MM.1S (cell line): Measurements from ENCODE around the gene CLEC2L.

ENCODE experiments used
- CTCF ChIP-seq: fragments of 300-600 bp; sonication (generic); IDR thresholded peaks from 2 replicates; pipeline ENCODE4 v1.5.1; 2016; ENCODE audit warnings: antibody characterized with exemption, low read length, mixed read lengths
- EZH2 ChIP-seq: fragments of 300-600 bp; sonication (generic); optimal IDR thresholded peaks from 2 replicates; pipeline ENCODE3; 2017; ENCODE audit warnings: low read depth, mild to moderate bottlenecking, antibody characterized with exemption, low read length, mixed read lengths

DNA sequence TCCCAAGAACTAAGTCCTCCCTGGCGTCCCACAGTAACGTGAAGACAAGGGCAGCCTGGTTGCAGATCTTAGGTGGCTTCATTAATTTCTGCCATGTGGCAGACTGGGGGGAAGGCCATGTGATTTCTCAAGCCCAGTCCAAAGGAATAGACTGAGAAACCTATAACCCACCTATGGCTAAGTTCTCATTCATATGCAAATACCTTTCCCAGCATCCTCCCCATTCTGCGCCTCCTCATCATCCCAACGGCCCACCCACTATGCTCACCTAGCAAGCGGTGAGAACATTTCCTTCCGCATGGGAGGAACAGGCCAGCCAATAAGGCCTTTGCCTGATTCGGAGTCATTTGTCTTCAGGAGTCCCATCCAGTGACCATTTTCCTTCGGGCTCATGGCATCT lies 8.2 kb upstream of the CLEC2L start:
- no peak for TF ChIP-seq CTCF
- TF ChIP-seq EZH2: no peak
